Nasal cavity respiratory epithelium epithelial cell of viscerocranial mucosa (primary cell): ENCODE measurements around the gene MDFI. TPM values are rescaled to one million over a fixed set of nuclear protein-coding genes. Genes with fewer than 3 reads are reported as not detected.

Experiments used
- total RNA-seq: library from RNA; depleted of rRNA; stranded (reverse); fragments of >200 nt; gene quantifications from 2 replicates; pipeline ENCODE4 v1.2.3, GENCODE V29; 2014

MDFI gene
- 67.1 and 69.4 TPM in 2 replicates for total RNA-seq

GRCh38 chr6:41638002-41638934 is at the start of gene MDFI:
Gene MDFI (plus strand): TSS chr6:41638468. CDS start chr6:41638750, 282 bp downstream.

Other genes with a start within 250 kb of the MDFI start
- gene FOXP4, start 92.1 kb upstream of the MDFI start, total RNA-seq = 3.1 and 10.0 TPM in 2 replicates
- 6.5 and 13.6 TPM in 2 replicates for gene TFEB, start 97.1 kb downstream of the MDFI start, total RNA-seq
- gene PGC, start 108.9 kb downstream of the MDFI start, total RNA-seq = not detected in 2 replicates
- 0.34 and 1.1 TPM in 2 replicates for gene FRS3, start 141.4 kb downstream of the MDFI start, total RNA-seq
- under 0.01 and 1.1 TPM in 2 replicates for gene PRICKLE4, start 142.3 kb downstream of the MDFI start, total RNA-seq
- gene TOMM6, start 149.2 kb downstream of the MDFI start, total RNA-seq = 41.9 and 47.8 TPM in 2 replicates